H1 (cell line): Measurements from ENCODE around the gene BMP2.

ENCODE experiments used
- BRCA1 ChIP-seq: IDR thresholded peaks from 2 replicates; pipeline ENCODE4 v1.6.1; 2012; ENCODE audit warnings: low read depth, low read length, improper control_type of control experiment
- CBX8 ChIP-seq: fragments of 300-800, 300-1000 bp; sonication (generic); IDR thresholded peaks from 2 replicates; pipeline ENCODE4 v1.7.1; 2016; ENCODE audit warnings: low read depth, low read length, borderline replicate concordance
- CREB1 ChIP-seq: IDR thresholded peaks from 2 replicates; pipeline ENCODE4 v1.6.1; 2012; ENCODE audit warnings: inconsistent platforms
- EP300 ChIP-seq, 2 experiments: IDR thresholded peaks; 1 replicate in 1 of 2; 2 replicates in 1 of 2; pipeline ENCODE4 v1.6.1; 2011 to 2012; ENCODE audit warnings: low read depth in 2 of 2, low read length in 2 of 2, mild to moderate bottlenecking in 2 of 2, borderline replicate concordance in 1 of 2, inconsistent platforms in 1 of 2, moderate library complexity in 1 of 2
- EZH2 ChIP-seq: fragments of 200-600 bp; sonication (generic); IDR thresholded peaks from 2 replicates; pipeline ENCODE4 v1.7.1; 2012; ENCODE audit warnings: low read depth, mild to moderate bottlenecking, moderate library complexity, low read length, inconsistent platforms; ENCODE audit not compliant: severe bottlenecking
- KDM1A ChIP-seq: fragments of 200-600, 300-600 bp; sonication (generic); IDR thresholded peaks from 2 replicates; pipeline ENCODE4 v1.7.1; 2016; ENCODE audit warnings: mild to moderate bottlenecking, low read length, borderline replicate concordance
- MAX ChIP-seq: IDR thresholded peaks from 2 replicates; pipeline ENCODE4 v1.6.1; 2012; ENCODE audit warnings: inconsistent platforms
- SP1 ChIP-seq: IDR thresholded peaks from 2 replicates; pipeline ENCODE4 v1.6.1; 2011; ENCODE audit warnings: low read depth, low read length
- TAF1 ChIP-seq: IDR thresholded peaks from 2 replicates; pipeline ENCODE4 v1.6.1; 2011; ENCODE audit warnings: mild to moderate bottlenecking, low read depth, low read length
- TF ChIP-seq, protein P1 (sequence below), 3 experiments: IDR thresholded peaks; 1 replicate in 2 of 3; 2 replicates in 1 of 3; pipeline versions ENCODE4 v1.5.1 to v1.6.1; 2011; ENCODE audit warnings: low read length in 3 of 3, mild to moderate bottlenecking in 3 of 3, inconsistent platforms in 2 of 3, low read depth in 1 of 3, moderate library complexity in 1 of 3; ENCODE audit not compliant: insufficient read depth in 1 of 3; ENCODE audit errors: control extremely low read depth in 1 of 3

- no peak for TF ChIP-seq EZH2
- no peak for TF ChIP-seq MAX
- TF ChIP-seq, protein P1, sequence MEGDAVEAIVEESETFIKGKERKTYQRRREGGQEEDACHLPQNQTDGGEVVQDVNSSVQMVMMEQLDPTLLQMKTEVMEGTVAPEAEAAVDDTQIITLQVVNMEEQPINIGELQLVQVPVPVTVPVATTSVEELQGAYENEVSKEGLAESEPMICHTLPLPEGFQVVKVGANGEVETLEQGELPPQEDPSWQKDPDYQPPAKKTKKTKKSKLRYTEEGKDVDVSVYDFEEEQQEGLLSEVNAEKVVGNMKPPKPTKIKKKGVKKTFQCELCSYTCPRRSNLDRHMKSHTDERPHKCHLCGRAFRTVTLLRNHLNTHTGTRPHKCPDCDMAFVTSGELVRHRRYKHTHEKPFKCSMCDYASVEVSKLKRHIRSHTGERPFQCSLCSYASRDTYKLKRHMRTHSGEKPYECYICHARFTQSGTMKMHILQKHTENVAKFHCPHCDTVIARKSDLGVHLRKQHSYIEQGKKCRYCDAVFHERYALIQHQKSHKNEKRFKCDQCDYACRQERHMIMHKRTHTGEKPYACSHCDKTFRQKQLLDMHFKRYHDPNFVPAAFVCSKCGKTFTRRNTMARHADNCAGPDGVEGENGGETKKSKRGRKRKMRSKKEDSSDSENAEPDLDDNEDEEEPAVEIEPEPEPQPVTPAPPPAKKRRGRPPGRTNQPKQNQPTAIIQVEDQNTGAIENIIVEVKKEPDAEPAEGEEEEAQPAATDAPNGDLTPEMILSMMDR (IDR thresholded peaks at IDR 0.05; ENCODE audit: control extremely low read depth in 1 of 3, insufficient read depth in 1 of 3, low read depth in 1 of 3, low read length in 3 of 3), result no peak
- TF ChIP-seq KDM1A, result no peak
- TF ChIP-seq CBX8, result no peak
- no peak for TF ChIP-seq BRCA1
- no peak for TF ChIP-seq CREB1
- TF ChIP-seq EP300 (IDR thresholded peaks at IDR 0.05; ENCODE audit: borderline replicate concordance in 1 of 2, low read depth in 2 of 2, low read length in 2 of 2), result no peak
- no peak for TF ChIP-seq SP1
- no peak for TF ChIP-seq TAF1
These were observed 36.7 kb upstream of the BMP2 start for GRCh38 chr20:6730672-6731328.
